Measurements from ENCODE around the gene HES3. TPM values are rescaled to one million over a fixed set of nuclear protein-coding genes. Genes with fewer than 3 reads are reported as not detected.

HES3 gene
- total RNA-seq, 1 experiment from 2014 or later, result not detected

DNA sequence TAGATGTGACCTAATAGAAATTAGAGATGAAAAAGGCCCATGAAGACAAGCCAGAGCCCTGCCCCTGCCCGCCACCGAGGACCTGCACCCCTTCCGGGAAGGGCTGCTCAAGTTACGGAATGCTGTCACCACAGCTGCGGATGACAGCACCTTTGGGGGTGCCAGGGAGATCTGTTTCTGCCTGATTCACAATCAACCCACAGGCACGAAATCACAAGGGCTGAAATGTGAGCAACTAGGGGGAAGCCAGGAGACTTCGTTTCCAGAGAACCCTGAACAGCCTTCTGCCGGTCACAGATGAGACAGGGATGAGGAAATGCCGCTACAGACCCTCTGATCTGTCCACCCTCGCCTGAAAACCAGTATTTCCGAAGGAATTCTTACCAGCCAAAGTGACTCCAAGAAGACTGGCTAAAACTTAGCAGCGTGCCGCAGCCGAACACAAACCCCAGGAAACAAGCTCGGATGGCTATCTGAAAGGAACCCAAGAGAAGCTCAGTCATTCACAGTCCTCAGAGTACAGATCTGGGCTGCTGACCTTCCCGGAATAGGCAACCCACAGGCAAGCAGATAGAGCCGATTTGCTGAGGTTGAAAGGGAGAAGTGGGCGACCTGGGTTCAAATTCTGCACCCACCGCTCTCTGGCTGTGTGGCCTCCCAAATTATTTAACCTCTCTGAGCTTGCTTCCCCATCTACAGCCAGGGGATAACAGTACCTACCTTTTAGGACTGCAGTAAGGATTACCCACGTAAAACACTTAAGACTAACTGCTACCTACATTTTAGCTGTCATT lies 9.3 kb upstream of the HES3 start:
- H3K36me3 ChIP-seq (ENCODE audit: control insufficient read depth in 1 of 2, insufficient read depth in 2 of 2, low read length in 2 of 2), result peaks cover 17 to 32% of the 10 kb centered on the region in 2 experiments; a peak in 3 of 4 replicates
- peak overlapping the region; percentile 86 to 87 for H3K4me3 ChIP-seq (replicated peaks in 1 of 2; ENCODE audit: low read depth in 1 of 2, low read length in 2 of 2)
- no peaks in the 10 kb centered on the region for H3K9me2 ChIP-seq (ENCODE audit: insufficient read depth)
- no peak for TF ChIP-seq ELF1 (IDR thresholded peaks at IDR 0.05; ENCODE audit: borderline replicate concordance, low read depth)
- TF ChIP-seq ATF3 (IDR thresholded peaks at IDR 0.05), result no peak
- TF ChIP-seq, protein P1, sequence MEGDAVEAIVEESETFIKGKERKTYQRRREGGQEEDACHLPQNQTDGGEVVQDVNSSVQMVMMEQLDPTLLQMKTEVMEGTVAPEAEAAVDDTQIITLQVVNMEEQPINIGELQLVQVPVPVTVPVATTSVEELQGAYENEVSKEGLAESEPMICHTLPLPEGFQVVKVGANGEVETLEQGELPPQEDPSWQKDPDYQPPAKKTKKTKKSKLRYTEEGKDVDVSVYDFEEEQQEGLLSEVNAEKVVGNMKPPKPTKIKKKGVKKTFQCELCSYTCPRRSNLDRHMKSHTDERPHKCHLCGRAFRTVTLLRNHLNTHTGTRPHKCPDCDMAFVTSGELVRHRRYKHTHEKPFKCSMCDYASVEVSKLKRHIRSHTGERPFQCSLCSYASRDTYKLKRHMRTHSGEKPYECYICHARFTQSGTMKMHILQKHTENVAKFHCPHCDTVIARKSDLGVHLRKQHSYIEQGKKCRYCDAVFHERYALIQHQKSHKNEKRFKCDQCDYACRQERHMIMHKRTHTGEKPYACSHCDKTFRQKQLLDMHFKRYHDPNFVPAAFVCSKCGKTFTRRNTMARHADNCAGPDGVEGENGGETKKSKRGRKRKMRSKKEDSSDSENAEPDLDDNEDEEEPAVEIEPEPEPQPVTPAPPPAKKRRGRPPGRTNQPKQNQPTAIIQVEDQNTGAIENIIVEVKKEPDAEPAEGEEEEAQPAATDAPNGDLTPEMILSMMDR (IDR thresholded peaks at IDR 0.05 in 2 of 3, conservative IDR thresholded peaks at IDR 0.05 in 1 of 3; ENCODE audit: borderline replicate concordance in 1 of 3, insufficient read depth in 1 of 3, low read depth in 2 of 3, low read length in 2 of 3), result no peak
- TF ChIP-seq MAX (IDR thresholded peaks at IDR 0.05), result no peak
- TF ChIP-seq ZFX (IDR thresholded peaks at IDR 0.05), result no peak
- no peak for TF ChIP-seq TCF7L2 (IDR thresholded peaks at IDR 0.05; ENCODE audit: borderline replicate concordance, extremely low read depth, insufficient read depth, insufficient read length)
- no peak for TF ChIP-seq ZNF274 (IDR thresholded peaks at IDR 0.05; ENCODE audit: low read depth, low read length)
- no peak for TF ChIP-seq JUND (IDR thresholded peaks at IDR 0.05)
- TF ChIP-seq CBX3 (IDR thresholded peaks at IDR 0.05; ENCODE audit: low read depth), result no peak
- TF ChIP-seq SRF (IDR thresholded peaks at IDR 0.05; ENCODE audit: low read depth), result no peak
- no peak for TF ChIP-seq POLR2AphosphoS5 (IDR thresholded peaks at IDR 0.05; ENCODE audit: low read depth, low read length)
- TF ChIP-seq EZH2 (IDR thresholded peaks at IDR 0.05), result no peak
- no peak for TF ChIP-seq YY1 (IDR thresholded peaks at IDR 0.05; ENCODE audit: extremely low read depth, insufficient replicate concordance, low read depth, low read length)
- TF ChIP-seq SP1 (IDR thresholded peaks at IDR 0.05; ENCODE audit: low read depth), result no peak
- TF ChIP-seq, protein P2, sequence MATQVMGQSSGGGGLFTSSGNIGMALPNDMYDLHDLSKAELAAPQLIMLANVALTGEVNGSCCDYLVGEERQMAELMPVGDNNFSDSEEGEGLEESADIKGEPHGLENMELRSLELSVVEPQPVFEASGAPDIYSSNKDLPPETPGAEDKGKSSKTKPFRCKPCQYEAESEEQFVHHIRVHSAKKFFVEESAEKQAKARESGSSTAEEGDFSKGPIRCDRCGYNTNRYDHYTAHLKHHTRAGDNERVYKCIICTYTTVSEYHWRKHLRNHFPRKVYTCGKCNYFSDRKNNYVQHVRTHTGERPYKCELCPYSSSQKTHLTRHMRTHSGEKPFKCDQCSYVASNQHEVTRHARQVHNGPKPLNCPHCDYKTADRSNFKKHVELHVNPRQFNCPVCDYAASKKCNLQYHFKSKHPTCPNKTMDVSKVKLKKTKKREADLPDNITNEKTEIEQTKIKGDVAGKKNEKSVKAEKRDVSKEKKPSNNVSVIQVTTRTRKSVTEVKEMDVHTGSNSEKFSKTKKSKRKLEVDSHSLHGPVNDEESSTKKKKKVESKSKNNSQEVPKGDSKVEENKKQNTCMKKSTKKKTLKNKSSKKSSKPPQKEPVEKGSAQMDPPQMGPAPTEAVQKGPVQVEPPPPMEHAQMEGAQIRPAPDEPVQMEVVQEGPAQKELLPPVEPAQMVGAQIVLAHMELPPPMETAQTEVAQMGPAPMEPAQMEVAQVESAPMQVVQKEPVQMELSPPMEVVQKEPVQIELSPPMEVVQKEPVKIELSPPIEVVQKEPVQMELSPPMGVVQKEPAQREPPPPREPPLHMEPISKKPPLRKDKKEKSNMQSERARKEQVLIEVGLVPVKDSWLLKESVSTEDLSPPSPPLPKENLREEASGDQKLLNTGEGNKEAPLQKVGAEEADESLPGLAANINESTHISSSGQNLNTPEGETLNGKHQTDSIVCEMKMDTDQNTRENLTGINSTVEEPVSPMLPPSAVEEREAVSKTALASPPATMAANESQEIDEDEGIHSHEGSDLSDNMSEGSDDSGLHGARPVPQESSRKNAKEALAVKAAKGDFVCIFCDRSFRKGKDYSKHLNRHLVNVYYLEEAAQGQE (IDR thresholded peaks at IDR 0.05; ENCODE audit: low read depth), result no peak
- ATAC-seq, result no peak
- CTCF ChIA-PET, result interaction anchor here (2.1 kb wide), 1 partner anchor 30 kb away, joined by 12 read pairs; no protein-coding TSS in a partner anchor
- peak overlapping the region; percentile 67 for H3K27ac ChIP-seq (ENCODE audit: low read depth, low read length)
- no peaks in the 10 kb centered on the region for H3K27me3 ChIP-seq (ENCODE audit: insufficient read depth, low read length)
- H3K4me2 ChIP-seq (ENCODE audit: low read length), result peak overlapping the region; percentile 91
- peaks cover 53% of the 10 kb centered on the region for H3K79me2 ChIP-seq (ENCODE audit: insufficient read depth, low read length)
- BruUV-seq (replicated peaks), result no TSS peak
- H3K9me3 ChIP-seq (ENCODE audit: control insufficient read depth in 1 of 2, insufficient read depth in 1 of 2, low read depth in 1 of 2, low read length in 2 of 2), result no peaks in the 10 kb centered on the region
- no peaks in the 10 kb centered on the region; the same call in 1 of the 2 replicates for H4K20me1 ChIP-seq (ENCODE audit: insufficient read depth)
- intact Hi-C loops (cut with micrococcal nuclease), result loop anchor here (1.0 kb wide), 1 partner anchor 29 kb away; no protein-coding TSS in a partner anchor
- RAD21 ChIA-PET (ENCODE audit: low non-redundant PET in 1 of 2, low total read pairs in 2 of 2, uncharacterized antibody in 2 of 2, unreplicated experiment in 2 of 2), result no interaction called here
- no peak for DNase-seq (ENCODE audit: low read depth, low spot score)
- POLR2A ChIA-PET, result interaction anchor here (1.4 kb wide), 1 partner anchor 28 kb away, joined by 5 read pairs; the partner anchor contains the start of gene RNF207
- H3K4me1 ChIP-seq (ENCODE audit: control insufficient read depth in 1 of 2, insufficient read depth in 2 of 2, low read length in 2 of 2), result peaks cover 13 to 41% of the 10 kb centered on the region in 2 experiments
- H2AFZ ChIP-seq (ENCODE audit: low read depth, low read length, poor library complexity, severe bottlenecking), result no peak overlapping the region
- peak overlapping the region; percentile 91 for H3K9ac ChIP-seq (ENCODE audit: low read length)
